ENCODE results near the gene GYS1.

DNA sequence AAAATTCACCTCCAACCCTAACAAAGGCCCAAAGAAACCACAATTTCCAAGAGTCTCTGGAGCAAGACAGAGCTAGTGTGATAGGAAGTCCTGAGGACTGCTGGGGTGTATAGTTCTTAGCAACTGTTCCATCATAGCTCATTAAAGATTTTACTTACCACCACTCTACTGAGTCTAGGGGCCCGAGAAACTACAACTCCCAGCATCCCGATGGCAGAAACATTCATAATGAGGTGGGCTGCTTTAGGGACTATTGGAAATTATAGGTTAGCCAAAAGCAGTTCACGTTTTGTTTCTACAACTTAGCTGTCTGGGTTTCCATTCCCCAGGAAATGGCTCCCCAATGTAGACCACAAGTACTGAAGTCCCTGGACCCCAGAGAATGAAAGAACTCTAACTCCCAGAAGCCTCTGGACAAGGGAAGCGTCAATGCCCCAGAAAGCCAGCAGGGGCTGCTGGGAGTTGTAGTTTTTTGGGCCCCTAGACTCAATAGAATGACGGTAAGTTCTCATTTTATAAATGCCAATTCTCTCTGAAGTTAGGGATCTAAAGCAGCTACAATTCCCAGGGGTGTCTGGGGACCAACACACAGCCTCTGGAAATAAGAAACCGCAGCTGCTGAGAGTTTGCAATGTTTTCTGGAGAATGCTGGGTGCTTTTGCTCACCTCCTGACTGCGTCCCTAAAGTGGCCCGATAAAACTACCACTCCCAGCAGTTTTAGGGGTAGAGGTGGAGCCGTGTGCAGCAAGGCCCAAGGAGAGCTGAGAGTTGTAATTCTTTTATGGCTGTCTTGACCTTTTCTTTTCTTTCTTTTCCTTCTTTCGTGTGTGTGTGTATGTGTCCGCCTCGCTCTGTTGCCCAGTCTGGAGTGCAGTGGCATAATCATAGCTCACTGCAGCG, 16.9 kb downstream of the GYS1 start:
- no peak for TF ChIP-seq CTCF (IDR thresholded peaks at IDR 0.05)
- TF ChIP-seq POLR2A (IDR thresholded peaks at IDR 0.05): no peak

All from lower leg skin (tissue), 3 donors.